Measurements from ENCODE around the gene RIMBP2. TPM values are rescaled to one million over a fixed set of nuclear protein-coding genes. Genes with fewer than 3 reads are reported as not detected.

The RIMBP2 gene
- total RNA-seq, 1 experiment from 2014 or later, result not detected

DNA sequence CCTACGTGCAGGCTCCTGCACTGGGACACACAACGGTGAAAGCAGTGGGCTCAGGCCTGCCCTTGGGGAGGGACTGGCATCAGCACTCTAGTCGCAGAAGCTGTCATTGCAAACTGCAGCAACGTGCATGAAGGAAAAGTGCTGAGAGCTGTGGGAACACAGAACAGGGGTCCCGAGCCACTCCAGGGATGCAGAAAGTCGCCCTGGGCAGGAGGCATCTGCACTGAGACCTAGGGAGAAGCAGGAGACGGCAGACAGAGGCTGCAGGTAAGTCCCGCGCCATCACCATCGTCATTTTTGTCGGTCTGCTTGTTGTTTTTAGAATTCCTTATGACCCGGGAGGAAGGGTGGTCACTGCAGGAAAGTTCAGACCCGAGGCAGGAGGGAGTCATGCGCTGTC, 21.6 kb upstream of the RIMBP2 start:
- DNase-seq (ENCODE audit: low read depth), result no peak

DNA sequence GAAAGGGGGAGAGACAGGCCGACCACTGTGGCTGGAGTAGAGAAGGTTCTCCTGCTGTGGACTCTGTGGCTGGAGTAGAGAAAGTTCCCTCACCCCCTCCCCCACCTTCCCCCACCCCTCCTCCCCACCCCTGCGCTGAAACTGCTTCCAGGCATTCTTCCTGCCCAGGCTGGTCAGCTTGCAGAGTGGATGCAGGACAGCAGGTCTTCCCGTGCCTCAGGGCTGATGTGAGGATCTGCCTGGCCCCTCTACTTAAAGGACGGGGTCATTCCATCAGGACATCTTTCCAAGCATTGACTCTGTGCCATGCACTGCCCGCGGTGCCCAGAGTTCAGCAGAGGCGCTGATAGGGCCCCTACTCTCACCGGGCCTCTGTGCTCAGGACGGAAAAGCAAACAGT, 13.2 kb upstream of the RIMBP2 start:
- no peak for DNase-seq (ENCODE audit: low read depth)

DNA sequence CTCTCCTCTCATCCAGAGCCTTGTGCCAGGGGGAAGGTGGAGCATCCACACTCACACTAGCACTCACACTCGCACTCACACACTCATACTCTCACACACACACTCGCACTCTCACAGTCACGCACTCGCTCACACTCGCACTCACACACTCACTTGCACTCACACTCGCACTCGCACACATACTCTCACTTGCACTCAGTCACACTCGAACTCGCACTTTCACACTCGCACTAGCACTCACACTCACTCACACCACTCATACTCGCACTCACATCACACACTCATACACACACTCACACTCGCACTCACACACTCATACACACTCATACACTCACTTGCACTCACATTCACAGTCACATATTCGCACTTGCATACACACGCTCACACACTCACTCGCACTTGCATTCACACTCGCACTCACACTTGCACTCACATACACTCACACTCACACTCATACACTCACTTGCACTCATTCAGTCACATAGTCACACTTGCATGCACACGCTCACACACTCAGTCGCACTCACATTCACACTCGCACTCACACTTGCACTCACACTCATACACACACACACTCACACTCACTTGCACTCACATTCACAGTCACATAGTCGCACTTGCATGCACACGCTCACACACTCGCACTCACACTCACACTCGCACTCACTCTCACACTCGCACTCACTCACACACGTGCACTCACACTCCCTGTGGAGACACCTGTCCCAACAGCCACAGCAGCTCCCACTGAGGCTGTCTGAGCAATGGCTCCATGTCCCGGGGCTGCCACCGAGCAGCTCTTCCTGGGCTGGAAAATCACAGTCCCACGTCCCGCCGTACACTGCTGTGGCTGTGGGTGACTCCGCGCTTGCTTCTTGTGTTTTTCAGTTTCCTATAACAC, 12.3 kb upstream of the RIMBP2 start:
- no peak for DNase-seq (ENCODE audit: low read depth)

DNA sequence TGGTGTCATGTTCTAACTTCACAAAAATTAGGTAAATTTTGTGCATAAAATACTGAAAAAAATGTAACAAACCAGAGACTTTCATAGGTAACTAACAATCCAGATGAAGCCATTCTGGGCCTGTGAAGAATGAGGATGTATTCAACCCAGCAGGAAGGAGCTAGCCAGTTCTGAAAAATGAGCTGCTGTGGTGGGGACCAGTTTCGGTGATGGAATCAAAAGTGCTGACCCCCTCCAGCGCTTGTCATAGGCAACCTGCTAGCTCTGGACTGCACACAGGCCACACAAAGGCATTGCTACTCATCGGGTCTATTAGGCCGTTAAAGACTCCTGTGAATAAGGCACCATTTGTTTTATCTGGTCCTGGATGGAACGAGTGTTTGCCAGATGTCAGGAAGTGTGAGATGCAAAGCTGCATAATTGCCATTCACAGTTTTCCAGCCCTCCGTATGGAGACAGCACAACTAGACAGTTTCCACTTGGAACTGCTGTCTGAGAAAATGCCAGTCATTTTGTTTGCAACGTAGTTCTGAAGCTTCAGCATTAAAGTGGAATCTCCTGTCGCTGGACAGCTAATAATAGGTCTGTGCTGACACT, 3.3 kb upstream of the RIMBP2 start:
- DNase-seq (ENCODE audit: low read depth), result no peak

DNA sequence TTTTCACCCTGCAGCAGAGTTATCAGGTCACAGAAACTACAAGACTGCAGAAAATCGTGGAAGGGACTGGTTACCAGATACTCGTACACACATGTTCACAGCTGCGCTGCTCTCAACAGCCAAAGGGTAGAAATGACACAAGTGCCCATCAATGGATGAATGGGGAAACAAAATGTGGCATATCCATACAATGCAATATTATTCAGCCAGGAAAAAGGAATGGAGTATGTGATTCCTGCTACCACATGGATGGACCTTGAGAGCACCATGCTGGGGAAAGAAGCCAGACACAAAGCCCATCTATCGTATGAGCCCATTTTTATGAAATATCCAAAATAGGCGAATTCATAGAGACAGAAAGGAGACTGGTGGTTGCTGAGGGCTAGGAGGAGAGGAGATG, 1.7 kb upstream of the RIMBP2 start:
- DNase-seq (ENCODE audit: low read depth), result no peak

DNA sequence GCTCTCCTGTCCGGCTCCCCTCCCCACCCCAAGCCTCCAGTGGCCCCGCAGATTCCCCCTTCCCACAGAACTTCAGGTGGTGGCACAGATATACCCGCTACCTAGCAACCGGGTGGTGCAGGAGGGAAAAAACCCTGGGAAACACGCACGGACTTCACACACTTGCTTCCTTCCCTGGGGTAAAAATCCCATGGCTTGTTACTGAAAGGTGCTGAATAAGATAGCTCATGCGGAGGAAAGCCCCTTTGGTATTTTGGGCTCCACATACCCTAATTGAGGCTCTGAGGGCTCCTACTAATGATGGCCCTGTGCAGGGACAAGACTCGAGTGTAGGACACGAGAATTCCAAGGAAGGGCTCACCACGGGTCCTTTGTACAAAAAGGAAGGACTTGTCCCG, 869 bp upstream of the RIMBP2 start:
- DNase-seq (ENCODE audit: low read depth), result no peak

DNA sequence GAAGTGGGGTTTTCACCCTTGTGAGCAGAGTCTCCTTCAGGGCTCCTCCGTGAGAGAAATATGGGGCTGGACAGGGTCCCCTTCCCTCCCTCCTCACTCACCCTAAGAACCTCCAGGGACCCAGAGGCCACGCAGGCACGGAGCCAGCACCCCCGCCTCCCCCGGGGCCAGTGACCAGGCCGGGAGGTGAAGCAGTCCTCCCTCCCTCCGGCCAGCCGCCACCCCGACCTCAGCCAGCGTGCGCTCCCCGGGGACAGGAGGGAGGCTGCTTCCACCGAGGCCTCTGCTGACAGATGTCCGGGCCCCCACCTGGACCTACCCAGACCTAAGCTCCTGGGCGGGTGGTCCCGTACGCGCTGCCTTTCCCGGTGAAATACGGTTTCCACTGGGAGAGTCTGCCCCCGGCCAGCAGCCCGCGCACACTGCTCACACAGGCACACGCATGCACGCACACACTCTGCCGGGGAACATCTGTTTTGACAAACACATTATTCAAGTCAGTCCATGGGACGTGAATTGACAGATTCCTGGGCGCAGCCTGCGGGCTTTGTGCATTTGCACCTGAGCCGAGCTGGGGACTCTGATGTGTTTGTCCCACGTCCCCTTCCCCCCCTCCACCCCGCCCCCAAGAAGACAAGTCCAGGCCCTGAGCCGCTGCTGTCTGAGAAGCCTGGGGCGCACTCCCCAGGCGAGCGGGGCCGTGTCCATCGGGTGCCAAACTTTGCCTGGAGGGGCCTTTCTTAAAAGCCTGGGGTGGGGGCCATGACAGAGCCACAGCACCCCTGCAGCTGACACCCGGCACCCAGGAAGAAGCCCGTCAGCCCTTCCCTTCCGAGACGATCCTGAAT, 725 bp downstream of the RIMBP2 start:
- no peak for DNase-seq (ENCODE audit: low read depth)

DNA sequence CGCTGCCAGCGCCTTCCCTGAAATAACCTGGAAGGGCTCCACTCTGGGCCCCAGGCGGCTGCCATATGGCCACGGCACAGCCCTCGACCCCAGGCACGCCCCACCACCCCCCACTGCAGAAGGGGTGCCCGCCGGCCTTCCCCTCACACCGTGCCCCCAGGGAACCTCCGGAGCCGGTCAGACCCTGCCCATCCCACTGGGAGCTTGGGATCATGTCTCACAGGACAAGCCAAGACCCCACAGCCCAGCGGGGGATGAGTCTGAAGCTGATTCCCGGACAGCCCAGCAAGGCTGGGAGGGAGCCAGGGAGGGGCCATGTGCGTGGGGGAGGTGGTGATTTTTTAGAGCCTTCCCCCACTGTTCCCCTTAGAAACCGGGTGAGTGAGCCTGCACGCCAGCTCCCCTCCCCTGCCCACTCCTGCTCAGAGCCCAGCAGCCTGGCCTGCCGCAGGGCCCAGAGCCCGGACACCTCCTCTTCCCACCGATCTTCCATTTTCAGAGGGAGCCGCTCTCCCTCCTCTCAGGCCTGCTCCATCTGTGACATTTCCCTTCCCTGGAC, 1.4 kb downstream of the RIMBP2 start:
- no peak for DNase-seq (ENCODE audit: low read depth)

DNA sequence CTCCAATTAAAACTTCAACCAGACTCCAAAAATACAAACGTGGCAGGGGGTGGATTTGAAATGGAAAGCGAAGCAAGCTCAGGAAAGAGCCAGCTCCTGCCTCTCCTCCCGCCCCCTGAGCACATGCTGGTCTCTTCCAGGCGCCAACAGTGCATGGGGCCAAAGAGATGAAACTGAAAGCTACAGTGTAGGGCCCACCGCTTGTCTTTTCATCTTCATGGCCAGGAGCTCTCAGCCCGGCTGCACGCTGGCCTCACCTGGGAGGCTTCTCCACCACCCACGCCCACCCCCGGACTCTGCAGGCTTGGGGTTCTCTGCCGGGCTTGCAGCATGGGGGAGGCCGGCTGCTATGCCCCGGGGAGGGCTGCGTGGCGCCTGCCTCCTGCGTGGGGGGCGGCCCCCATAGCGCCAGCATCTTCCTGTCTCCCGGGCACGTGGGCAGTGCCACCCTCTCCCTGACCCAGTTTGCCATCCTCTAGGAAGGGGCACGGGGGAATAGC, 2.0 kb downstream of the RIMBP2 start:
- DNase-seq (ENCODE audit: low read depth), result no peak

DNA sequence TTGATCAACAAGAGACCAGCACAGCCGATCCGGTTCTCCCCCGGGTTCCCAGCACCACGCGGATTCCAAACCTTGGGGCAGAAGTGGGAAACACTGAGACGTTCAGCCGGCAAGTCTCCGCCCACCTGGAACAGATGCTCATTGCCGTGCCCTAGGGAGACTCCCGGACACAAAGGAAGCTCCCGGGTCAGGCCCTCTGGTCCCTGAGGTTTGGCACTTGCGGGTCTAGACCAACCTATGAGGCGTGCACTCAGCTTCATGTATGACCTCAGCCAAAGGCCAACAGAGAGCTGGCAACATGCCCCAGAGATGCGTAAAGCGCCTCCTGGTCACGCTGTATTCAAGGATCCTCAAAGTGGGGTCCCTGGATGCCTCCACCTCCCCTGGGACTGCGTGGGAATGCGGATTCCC, 2.5 kb downstream of the RIMBP2 start:
- no peak for DNase-seq (ENCODE audit: low read depth)

DNA sequence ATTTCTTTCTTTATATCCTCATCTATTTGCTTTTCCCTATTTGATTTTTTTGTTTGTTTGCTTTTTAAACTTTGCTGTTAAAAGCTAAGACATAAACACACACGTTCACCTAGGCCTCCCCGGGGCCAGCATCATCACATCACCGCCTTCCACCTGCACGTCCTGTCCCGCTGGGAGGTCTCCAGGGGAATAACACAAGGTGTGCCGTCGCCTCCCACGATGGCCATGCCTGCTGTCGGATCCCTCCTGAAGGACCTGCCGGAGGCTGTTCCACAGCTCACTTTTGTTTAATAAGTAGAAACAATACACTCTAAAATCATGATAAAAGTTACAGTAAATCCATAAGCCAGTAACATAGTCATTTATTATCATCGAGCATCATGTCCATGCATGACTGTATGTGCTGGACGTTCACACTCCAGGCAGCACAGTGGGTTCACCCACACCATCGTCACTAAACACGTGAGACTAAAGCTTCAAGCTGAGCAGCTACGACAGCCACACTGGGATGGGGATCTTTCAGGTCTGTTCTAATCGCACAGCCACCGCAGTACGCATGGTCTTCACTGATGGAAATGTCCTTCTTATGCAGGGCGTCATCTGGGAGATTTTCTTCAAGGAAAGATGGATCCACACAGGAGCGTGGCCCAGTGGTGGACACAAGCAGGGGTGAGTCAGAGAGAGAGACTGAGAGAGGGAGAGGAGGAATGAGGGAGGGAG, 3.6 kb downstream of the RIMBP2 start:
- DNase-seq (ENCODE audit: low read depth), result no peak

DNA sequence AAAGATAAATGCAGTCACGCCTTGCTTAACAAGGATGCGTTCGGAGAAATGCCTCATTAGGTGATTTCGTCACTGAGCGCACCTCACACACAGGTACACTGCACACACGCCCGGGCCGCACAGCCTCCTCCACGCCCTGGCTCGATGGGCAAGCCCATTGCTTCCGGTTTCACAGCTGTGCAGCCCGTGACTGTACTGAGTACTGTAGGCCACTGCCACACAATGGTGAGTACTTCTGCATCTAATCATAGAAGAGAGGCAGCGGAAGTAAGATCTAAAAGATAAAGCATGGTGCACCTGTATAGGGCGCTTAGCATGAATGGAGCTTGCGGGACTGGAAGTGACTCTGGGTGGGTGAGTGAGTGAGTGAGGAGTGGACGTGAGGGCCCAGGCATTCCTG, 4.3 kb downstream of the RIMBP2 start:
- no peak for DNase-seq (ENCODE audit: low read depth)

DNA sequence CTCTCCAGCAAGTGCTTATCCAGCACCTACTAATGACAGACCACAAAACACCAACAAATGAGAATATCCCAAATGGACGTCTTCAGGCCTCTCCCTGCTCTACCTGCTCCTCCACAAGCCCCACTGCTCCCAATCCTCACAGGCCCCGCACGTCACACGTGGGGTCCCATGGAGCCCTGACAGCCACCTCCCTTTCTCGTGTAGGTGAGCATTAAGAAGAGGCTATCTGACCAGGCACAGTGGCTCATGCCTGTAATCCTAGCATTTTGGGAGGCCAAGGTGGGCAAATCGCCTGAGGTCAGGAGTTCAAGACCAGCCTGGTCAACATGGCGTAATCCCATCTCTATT, 5.4 kb downstream of the RIMBP2 start:
- no peak for DNase-seq (ENCODE audit: low read depth)

DNA sequence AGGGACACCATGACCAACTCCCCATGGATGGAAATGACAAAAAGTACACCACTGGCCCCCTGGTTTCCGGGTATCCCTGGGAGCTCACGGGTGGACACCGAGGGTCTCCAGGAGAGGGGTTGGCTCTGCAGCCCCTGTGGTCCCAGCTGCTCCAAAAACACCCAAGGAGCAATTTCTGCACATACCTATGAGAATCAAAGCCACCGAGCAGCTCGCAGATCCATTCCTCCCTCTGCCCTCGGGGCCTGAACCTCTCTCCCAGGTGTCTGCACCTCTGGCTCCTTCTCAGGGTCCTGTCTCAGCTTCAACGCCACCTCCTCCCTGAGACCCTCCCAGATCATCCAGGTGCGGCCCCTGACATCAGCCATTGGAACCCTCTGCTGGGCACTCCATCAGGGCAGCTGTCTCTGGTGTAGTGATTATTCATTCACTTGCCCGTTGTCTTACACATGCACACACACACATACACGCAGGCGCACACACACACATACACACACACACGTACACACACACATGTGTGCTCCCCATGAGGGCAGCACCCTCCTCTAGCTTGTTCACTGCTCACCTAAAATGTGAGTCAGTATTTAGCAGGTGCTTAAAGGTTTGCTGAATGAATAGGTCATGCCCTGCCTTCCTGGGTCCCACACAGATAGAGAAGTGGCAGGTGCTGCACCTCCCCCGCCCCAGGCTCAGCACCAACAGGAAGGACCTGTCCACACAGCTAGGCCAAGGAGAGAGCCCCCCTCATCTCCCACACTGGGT, 5.9 kb downstream of the RIMBP2 start:
- no peak for DNase-seq (ENCODE audit: low read depth)

DNA sequence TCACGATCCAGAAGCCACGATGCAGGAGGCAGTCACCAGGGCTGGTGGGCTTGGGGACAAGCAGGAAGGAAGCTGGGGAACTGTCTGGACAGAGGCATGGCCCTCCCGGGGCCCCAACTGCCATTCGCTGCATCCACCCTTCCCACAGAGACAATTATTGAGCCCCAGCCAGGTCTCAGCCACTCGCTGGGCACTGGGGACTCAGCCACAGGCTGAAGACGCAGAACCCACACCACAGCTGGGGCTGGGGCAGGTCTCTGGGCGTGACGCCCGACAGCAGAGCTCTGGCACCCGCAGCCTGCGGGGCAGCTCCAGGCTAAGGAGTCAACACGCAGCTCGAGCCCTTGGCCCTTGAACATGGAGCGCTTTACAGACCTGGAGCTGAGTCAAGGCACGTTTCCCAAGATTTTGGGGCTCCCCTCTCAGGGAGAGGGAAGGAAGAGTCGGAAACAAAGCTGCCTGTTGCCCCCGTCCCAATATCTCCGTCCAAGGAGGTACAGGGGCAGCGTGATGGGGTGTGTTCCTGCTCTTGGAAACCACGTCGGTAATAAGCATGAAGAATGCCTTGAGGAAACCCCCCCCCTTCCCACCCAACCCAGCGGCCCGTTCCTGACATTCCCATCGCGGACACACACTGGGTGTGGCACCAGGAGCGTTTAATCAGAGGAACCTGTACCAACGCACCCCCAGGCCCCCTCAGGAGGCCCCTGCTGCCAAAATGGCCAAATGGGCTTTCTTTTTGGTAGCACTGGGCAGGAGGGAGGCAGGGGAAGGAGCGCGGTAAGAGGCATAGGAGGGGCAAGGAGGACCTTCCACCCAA, 6.7 kb downstream of the RIMBP2 start:
- DNase-seq (ENCODE audit: low read depth), result no peak

DNA sequence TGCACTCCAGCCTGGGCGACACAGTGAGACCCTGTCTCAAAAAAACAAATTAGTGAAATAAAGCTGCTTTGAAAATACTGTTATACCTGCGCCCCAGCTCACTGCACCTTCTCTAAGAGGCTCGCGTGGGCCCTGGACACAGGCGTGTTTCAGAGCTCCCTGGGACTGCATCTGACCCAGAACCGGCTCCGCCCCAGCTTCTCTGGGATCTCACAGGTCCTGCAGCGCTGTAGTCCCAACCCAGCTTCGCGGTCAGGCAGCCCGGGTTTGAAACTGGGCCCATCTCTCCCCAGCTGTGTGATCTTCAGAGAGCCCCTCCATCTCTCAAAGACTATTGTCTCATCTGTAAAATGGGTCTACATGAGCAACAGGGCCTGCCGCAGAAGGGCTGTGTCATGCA, 7.5 kb downstream of the RIMBP2 start:
- DNase-seq (ENCODE audit: low read depth), result no peak

DNA sequence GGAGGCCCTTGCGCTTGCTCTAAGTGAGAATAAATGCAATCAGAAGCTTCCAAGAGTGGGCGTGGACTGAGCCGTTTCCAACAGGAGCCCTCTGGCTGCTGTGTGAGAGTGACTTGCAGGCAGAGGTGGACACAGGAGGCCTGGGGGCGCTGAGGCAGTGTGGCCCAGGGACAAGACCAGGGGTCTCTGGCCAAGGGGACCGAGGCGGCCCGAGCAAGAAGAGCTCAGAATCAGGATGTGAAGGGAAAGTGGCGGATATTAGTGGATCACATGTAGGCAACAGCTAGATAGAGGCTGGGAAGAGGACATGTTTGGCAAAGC, 8.6 kb downstream of the RIMBP2 start:
- DNase-seq (ENCODE audit: low read depth), result no peak

DNA sequence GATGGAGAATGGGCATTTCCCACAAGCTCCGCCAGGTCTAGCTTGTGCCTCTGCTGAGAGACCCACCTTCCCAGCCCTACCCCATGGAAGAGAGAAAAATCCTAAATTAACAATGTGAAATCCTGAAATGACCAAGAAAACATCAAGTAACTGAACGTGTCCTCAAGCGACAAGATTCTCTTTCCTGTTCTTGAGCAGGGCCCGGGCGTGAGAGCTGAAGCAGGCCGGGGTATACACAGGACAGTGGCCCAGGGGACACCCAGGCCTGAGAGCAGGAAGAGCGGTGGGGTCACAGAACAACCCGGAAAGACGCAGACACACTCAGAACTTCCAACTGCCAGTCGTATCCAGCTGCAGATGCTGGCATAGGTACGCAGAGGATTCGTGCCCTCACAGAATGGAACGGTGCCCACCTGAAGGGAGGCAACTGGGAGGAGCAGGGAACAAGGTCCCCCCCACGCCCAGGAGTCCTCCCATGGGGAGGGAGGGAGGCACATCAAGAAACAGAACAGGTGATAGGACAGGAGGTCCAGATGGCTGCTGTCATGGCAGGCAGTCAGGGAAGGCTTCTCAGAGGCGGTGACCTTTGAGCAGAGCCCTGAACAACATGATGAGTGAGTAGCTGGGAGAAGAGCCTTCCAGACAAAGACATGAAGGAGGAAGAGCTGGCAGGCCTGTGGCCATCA, 9.1 kb downstream of the RIMBP2 start:
- no peak for DNase-seq (ENCODE audit: low read depth)

DNA sequence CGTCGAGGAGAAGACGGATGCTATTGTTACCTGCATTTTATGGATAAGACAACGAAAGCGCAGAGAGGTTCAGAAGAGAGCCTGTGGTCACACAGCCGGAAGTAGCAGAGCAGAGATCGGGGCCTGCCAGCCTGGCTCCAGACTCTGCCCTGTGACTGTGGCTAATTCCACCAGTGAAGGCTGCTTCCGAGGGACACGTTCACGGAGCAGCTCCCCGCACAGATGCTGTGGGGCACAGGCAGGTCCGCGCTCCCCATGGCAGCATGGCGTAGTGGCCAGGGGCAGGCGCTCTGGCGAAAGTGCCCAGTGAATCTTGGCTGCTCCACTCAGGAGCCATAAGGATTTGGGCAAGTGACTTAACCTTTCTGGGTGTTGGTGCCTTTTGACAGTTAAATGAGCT, 9.8 kb downstream of the RIMBP2 start:
- DNase-seq (ENCODE audit: low read depth), result no peak

Measured in LHCN-M2 (cell line).